Gastroesophageal sphincter (tissue), 4 donors: ENCODE data around the gene CENPVL3. TPM values are rescaled to one million over a fixed set of nuclear protein-coding genes. Genes with fewer than 3 reads are reported as not detected.
A peak's percentile ranks its signal among the peaks of the same experiment; 100 is the strongest.
"Not testable (repeated sequence)": the region's sequence is repeated elsewhere in the genome, so short reads cannot be mapped to it uniquely, and the experiment has no call there.

ENCODE experiments used
- ATAC-seq: fragments of 150-250 bp; one replicate; pipeline ENCODE4 v1.9.1; 2016; ENCODE audit warnings: mild to moderate bottlenecking, moderate library complexity
- H3K27ac ChIP-seq, 4 donors: fragments of 200-600 bp; sonication (generic) in 3 of 4; 1 replicate in 3 of 4; 2 replicates in 1 of 4; pipeline ENCODE4 v1.5.1; 2016 to 2019
- H3K27me3 ChIP-seq: fragments of 200-600 bp; sonication (generic); one replicate; pipeline ENCODE4 v1.5.1; 2019
- H3K36me3 ChIP-seq, 2 donors: fragments of 200-600 bp; sonication (generic); one replicate each; pipeline ENCODE4 v1.5.1; 2019; ENCODE audit warnings: control low read depth in 1 of 2
- H3K4me1 ChIP-seq, 3 donors: fragments of 200-600 bp; sonication (generic); 1 replicate in 2 of 3; 2 replicates in 1 of 3; pipeline ENCODE4 v1.5.1; 2016 to 2019; ENCODE audit warnings: control low read depth in 2 of 3
- H3K4me3 ChIP-seq, 2 donors: fragments of 200-600 bp; sonication (generic); one replicate each; pipeline ENCODE4 v1.5.1; 2019; ENCODE audit warnings: mild to moderate bottlenecking in 1 of 2, moderate library complexity in 1 of 2
- H3K9me3 ChIP-seq, 3 donors: fragments of 200-600 bp; sonication (generic); one replicate each; pipeline ENCODE4 v1.5.1; 2017 to 2019; ENCODE audit warnings: control low read depth in 2 of 3
- CTCF ChIP-seq, 4 experiments: fragments of 200-600 bp in 2 of 4; fragments of 450-650 bp in 2 of 4; sonication (generic) in 1 of 4; IDR thresholded peaks; one replicate each; pipeline ENCODE4 v1.5.1; 2017 to 2019; ENCODE audit warnings: antibody characterized with exemption in 4 of 4, mild to moderate bottlenecking in 2 of 4, moderate library complexity in 2 of 4
- EP300 ChIP-seq: sonication (generic); formaldehyde crosslinking; IDR thresholded peaks from one replicate; pipeline ENCODE4 v1.6.1; 2017; ENCODE audit warnings: antibody characterized with exemption, mild to moderate bottlenecking
- POLR2A ChIP-seq, 2 donors: fragments of 450-650 bp; IDR thresholded peaks; one replicate each; pipeline ENCODE4 v1.6.1; 2017; ENCODE audit warnings: antibody characterized with exemption in 2 of 2, mild to moderate bottlenecking in 2 of 2, moderate library complexity in 1 of 2
- POLR2AphosphoS5 ChIP-seq: sonication (generic); formaldehyde crosslinking; IDR thresholded peaks from one replicate; pipeline ENCODE4 v1.6.1; 2017; ENCODE audit warnings: antibody characterized with exemption
- WGBS, 2 donors: methylation state at CpG; one replicate each; pipeline ENCODE4 v1.1.5; 2018; ENCODE audit warnings: low coverage in 1 of 2; 5-methylcytosine and 5-hydroxymethylcytosine counted together
- total RNA-seq, 4 donors: library from RNA; depleted of rRNA; stranded (reverse); fragments of >200 nt; gene quantifications; one replicate each; pipeline ENCODE4 v1.1.0, GENCODE V29; 2016

Gene CENPVL3
- not detected for total RNA-seq

DNA sequence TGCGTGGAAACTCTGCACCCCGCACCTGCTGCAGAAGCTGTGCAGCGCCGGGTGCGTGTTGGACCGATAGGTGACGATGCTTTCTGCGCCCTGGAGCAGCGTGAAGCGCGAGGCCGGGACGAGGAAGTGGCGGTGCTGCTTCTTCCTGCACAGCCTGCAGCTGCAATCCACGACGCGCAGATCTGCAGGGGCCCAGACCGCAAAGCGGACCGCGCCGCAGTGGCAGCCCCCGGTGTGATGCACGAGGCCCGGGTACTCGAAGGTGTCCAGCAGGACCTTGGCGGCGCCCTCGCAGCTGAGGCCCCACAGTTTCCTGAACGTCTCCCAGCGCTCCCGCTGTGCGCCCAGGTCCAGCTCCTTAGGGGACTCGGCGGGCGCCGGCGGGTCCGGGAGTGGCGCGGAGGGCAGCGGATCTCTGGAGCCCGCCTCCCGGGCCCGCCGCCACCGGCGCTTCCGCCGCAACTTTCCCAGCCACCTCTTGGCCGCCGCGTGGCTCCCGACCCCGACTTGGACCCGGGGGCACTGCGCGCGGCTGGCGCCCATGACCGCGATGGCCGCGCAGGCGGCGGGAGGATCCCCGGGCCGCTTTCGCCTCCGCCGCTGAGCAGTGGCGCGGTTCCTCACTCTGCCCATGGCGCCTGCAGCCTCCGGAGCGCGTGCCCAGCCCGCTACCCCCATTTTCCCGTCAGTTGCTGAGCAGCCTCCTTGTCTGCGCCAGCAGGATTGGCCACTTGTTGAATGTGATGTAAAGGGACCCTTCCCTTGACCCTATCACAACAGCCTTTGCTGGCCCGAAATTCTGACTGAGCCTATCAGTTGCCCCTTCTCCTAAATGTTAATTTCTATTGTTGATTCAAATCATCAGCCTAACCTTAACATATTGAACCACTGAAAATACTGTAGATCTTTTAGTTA is at the start of gene CENPVL3:
Gene CENPVL3 (minus strand): TSS at position 672 of the 915 bp plus-strand sequence. CDS start 39 bp downstream, at position 633.
- peaks cover 32% of the 10 kb centered on the region for H3K27me3 ChIP-seq
- H3K4me3 ChIP-seq, ATAC-seq, H3K27ac ChIP-seq, H3K9me3 ChIP-seq, H3K36me3 ChIP-seq, H3K4me1 ChIP-seq: not testable (repeated sequence)
- 14 to 41% methylated on average over 1 to 2 of the region's 81 CpGs for WGBS, 2 donors

DNA sequence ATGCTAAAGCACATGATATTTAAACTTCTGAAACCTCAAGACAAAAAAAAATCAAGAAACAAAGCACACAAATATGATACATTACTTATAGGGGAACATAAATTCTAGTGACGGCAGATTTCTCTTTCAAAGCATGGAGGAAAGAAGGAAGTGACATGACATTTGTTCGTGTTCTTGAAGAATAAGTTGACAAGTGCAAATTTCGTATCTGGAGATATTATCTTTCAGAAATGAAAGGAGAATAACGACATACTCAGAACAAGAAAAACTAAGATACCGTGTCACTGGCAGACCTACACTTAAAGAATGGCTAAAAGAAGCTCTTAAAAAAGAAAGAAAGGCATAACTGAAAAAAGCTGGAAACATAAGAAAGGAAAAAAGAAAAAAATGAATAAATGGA is 47.3 kb upstream of the CENPVL3 start:
- no peak overlapping the region for H3K4me3 ChIP-seq
- H3K27ac ChIP-seq, result no peak overlapping the region
- ATAC-seq, result no peak

GRCh38 chrX:51643377-51643776 is 24.7 kb upstream of the CENPVL3 start:
- no peak for ATAC-seq
- WGBS, 2 donors, result 40 to 70% methylated on average over 2 of the region's 2 CpGs
- H3K9me3 ChIP-seq, result no peaks in the 10 kb centered on the region
- no peak overlapping the region for H3K27ac ChIP-seq
- H3K4me3 ChIP-seq, result no peak overlapping the region
- H3K4me1 ChIP-seq, result no peaks in the 10 kb centered on the region
- H3K27me3 ChIP-seq, result no peaks in the 10 kb centered on the region
- TF ChIP-seq POLR2AphosphoS5 (no peak), CTCF (IDR thresholded peaks at IDR 0.05) (no peak), POLR2A (IDR thresholded peaks at IDR 0.05) (no peak), EP300 (no peak)
- no peaks in the 10 kb centered on the region for H3K36me3 ChIP-seq

More for the DNA sequence above, 47.3 kb upstream of the CENPVL3 start:
- 41 to 73% methylated on average over 2 to 5 of the region's 5 CpGs for WGBS, 2 donors
- TF ChIP-seq CTCF (IDR thresholded peaks at IDR 0.05) (no peak), POLR2A (IDR thresholded peaks at IDR 0.05) (no peak), POLR2AphosphoS5 (no peak), EP300 (no peak)
- Histone ChIP-seq H3K4me1 (no peaks in the 10 kb centered on the region), H3K27me3 (no peaks in the 10 kb centered on the region), H3K9me3 (no peaks in the 10 kb centered on the region), H3K36me3 (no peaks in the 10 kb centered on the region)

DNA sequence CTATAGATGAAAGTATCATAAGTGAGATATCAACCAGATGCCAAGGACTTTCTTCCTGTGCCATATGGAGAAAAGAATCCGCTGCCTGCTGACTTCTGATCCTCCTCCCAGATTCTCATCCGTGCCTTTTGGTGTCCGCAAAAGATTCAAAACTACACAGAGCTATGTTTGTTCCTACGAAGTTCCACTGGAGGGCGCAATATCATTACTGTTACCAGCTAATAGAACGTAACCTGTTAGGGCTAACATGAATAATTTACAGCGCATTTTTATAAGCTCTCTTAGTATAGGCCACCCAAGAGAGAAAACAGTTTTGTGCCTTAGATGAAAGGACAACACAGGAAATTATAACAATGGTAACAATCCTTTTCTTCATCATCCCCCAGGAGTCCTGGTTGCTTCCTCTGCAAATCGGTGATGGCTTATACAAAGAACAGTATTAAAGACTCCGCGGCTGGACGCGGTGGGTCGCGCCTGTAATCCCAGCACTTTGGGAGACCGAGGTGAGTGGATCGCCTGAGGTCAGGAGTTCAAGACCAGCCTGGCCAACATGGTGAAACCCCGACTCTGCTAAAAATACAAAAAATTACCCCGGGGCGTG is 22.8 kb upstream of the CENPVL3 start:
- TF ChIP-seq CTCF (IDR thresholded peaks at IDR 0.05) (peak in 1 of 4 experiments; percentile 34), POLR2AphosphoS5 (no peak)
- 22% methylated on average over 9 of the region's 19 CpGs for WGBS, 2 donors
- Histone ChIP-seq H3K36me3 (no peaks in the 10 kb centered on the region), H3K9me3 (no peaks in the 10 kb centered on the region), H3K27ac (no peak overlapping the region), H3K27me3 (no peaks in the 10 kb centered on the region), H3K4me1 (no peaks in the 10 kb centered on the region), H3K4me3 (no peak overlapping the region)
- ATAC-seq, result no peak

- not testable (repeated sequence) for H3K9me3 ChIP-seq, H3K4me1 ChIP-seq, H3K36me3 ChIP-seq, H3K27ac ChIP-seq, ATAC-seq, H3K4me3 ChIP-seq, H3K27me3 ChIP-seq
- 57 to 68% methylated on average over 5 of the region's 7 CpGs for WGBS, 2 donors
These were observed 17.8 kb upstream of the CENPVL3 start for GRCh38 chrX:51636511-51636910.
